Measurements from ENCODE around the gene INHBB. TPM values are rescaled to one million over a fixed set of nuclear protein-coding genes. Genes with fewer than 3 reads are reported as not detected.

INHBB gene
- total and polyA plus RNA-seq, 9 of the 15 experiments (the other 6 are each of a cell fraction or from before 2014, with no cell fraction given), result not detected

GRCh38 chr2:120399889-120400240, 53.9 kb downstream of the INHBB start:
- POLR2A ChIA-PET, result no interaction called here
- WGBS (ENCODE audit: insufficient coverage, low coverage, missing lambda C conversion rate), result 0% methylated on average over 8 of the region's 8 CpGs
- TF ChIP-seq E2F4 (CRISPR knock-in tag; IDR thresholded peaks at IDR 0.05; ENCODE audit: low read depth), result no peak
- TF ChIP-seq SP1 (CRISPR knock-in tag; IDR thresholded peaks at IDR 0.05), result no peak
- no peak for TF ChIP-seq CREB3L1 (IDR thresholded peaks at IDR 0.05; ENCODE audit: borderline replicate concordance, low read depth)
- TF ChIP-seq PHF8 (IDR thresholded peaks at IDR 0.05; ENCODE audit: borderline replicate concordance, low read length), result no peak
- TF ChIP-seq PML (IDR thresholded peaks at IDR 0.05; ENCODE audit: low read length), result no peak
- no peak for TF ChIP-seq TGIF2 (CRISPR knock-in tag; IDR thresholded peaks at IDR 0.05)
- H3K27me3 ChIP-seq (ENCODE audit: control insufficient read depth in 2 of 2, insufficient read depth in 2 of 2, low read length in 2 of 2), result peaks cover 13 to 65% of the 10 kb centered on the region in 2 experiments; a peak in 4 of 5 replicates
- no peak overlapping the region for H2AFZ ChIP-seq (ENCODE audit: low read depth, low read length)
- BruUV-seq (replicated peaks), result no TSS peak
- no peaks in the 10 kb centered on the region for H3K9me1 ChIP-seq (ENCODE audit: control insufficient read depth, insufficient read depth, low read length)
- no peak overlapping the region for H3K9ac ChIP-seq (ENCODE audit: insufficient read depth in 1 of 2, low read depth in 2 of 2, low read length in 2 of 2)
- in situ Hi-C loops (cut with MboI) (no loop called here), intact Hi-C loops (cut with micrococcal nuclease) (no loop called here)
- ATAC-seq (no peak), DNase-seq (ENCODE audit: extremely low read depth in 1 of 4, low spot score in 3 of 4) (no peak), FAIRE-seq (no peak)
- CTCF ChIA-PET (ENCODE audit: low intra/inter-chr PET ratio), result interaction anchor here (0.6 kb wide), 1 partner anchor 865 kb away, joined by 3 read pairs; no protein-coding TSS in a partner anchor
- no peak overlapping the region for H3K4me2 ChIP-seq (ENCODE audit: insufficient read depth, low read length)
- no peak overlapping the region for H3K27ac ChIP-seq (ENCODE audit: extremely low read depth, low read depth, low read length)
- H3K4me3 ChIP-seq, result no peak overlapping the region
- H3K36me3 ChIP-seq (ENCODE audit: control insufficient read depth, insufficient read depth, low read length), result no peaks in the 10 kb centered on the region
- 0 out of 2 replicates have a peak, but pooled peaks cover 3% of the 10 kb centered on the region for H4K20me1 ChIP-seq (replicated peaks; ENCODE audit: control insufficient read depth, insufficient read depth, low read length)
- no peaks in the 10 kb centered on the region for H3K9me3 ChIP-seq (replicated peaks; ENCODE audit: control insufficient read depth, insufficient read depth, low read depth, low read length)
- H3K79me2 ChIP-seq (ENCODE audit: control insufficient read depth, insufficient read depth, low read length), result no peaks in the 10 kb centered on the region
- peaks cover 0 to 9% of the 10 kb centered on the region in 2 experiments; a peak in 2 of 5 replicates for H3K4me1 ChIP-seq (replicated peaks in 1 of 2; ENCODE audit: control insufficient read depth in 2 of 2, insufficient read depth in 2 of 2, low read length in 2 of 2)

All from K562 (cell line).